Measurements from ENCODE around the gene PIK3R2.
"Not testable (repeated sequence)": the region's sequence is repeated elsewhere in the genome, so short reads cannot be mapped to it uniquely, and the experiment has no call there.

Gene PIK3R2

GRCh38 chr19:18152817-18153555 lies at the start of gene PIK3R2:
PIK3R2 (plus strand) TSS chr19:18153163; CDS start chr19:18155880, 2,717 bp downstream.
- TF ChIP-seq, protein P1, sequence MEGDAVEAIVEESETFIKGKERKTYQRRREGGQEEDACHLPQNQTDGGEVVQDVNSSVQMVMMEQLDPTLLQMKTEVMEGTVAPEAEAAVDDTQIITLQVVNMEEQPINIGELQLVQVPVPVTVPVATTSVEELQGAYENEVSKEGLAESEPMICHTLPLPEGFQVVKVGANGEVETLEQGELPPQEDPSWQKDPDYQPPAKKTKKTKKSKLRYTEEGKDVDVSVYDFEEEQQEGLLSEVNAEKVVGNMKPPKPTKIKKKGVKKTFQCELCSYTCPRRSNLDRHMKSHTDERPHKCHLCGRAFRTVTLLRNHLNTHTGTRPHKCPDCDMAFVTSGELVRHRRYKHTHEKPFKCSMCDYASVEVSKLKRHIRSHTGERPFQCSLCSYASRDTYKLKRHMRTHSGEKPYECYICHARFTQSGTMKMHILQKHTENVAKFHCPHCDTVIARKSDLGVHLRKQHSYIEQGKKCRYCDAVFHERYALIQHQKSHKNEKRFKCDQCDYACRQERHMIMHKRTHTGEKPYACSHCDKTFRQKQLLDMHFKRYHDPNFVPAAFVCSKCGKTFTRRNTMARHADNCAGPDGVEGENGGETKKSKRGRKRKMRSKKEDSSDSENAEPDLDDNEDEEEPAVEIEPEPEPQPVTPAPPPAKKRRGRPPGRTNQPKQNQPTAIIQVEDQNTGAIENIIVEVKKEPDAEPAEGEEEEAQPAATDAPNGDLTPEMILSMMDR (conservative IDR thresholded peaks at IDR 0.05; ENCODE audit: low read depth, low read length), result no peak
- DNase-seq (ENCODE audit: low read depth), result peak; percentile 99
- peak within 1 kb of the TSS; percentile 89 for H3K4me3 ChIP-seq (ENCODE audit: low read depth, low read length)

- no peak for DNase-seq (ENCODE audit: low read depth)
- TF ChIP-seq, protein P1 (conservative IDR thresholded peaks at IDR 0.05; ENCODE audit: low read depth, low read length), result no peak
- H3K4me3 ChIP-seq (ENCODE audit: low read depth, low read length), result peak overlapping the region; percentile 51
These were observed 48.2 kb upstream of the PIK3R2 start for GRCh38 chr19:18104793-18105131.

GRCh38 chr19:18105259-18105658 lies 47.7 kb upstream of the PIK3R2 start:
- H3K4me3 ChIP-seq (ENCODE audit: low read depth, low read length); DNase-seq (ENCODE audit: low read depth): not testable (repeated sequence)

DNA sequence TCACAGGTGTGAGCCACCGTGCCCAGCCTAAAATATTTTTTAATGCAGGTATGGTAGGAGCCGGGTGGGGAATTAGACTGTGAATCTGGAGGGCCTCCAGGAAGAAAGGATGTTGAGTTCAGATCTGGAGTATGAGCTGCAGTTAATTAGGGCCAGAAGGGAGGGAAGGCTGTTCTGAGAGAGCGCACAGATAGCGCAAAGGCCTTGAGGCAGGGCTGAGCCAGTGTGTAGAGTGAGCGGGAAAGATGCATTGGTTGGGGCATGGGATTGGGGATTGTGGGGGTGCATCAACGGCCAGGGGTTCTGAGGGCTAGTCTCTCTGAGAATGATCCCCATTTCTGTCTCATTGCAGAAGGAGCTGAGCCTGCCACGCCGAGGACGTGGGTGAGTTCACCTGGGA lies 45.7 kb upstream of the PIK3R2 start:
- TF ChIP-seq, protein P1 (conservative IDR thresholded peaks at IDR 0.05; ENCODE audit: low read depth, low read length), result no peak
- DNase-seq (ENCODE audit: low read depth), result no peak
- H3K4me3 ChIP-seq (ENCODE audit: low read depth, low read length), result no peak overlapping the region

GRCh38 chr19:18108897-18109296 lies 44.1 kb upstream of the PIK3R2 start:
- H3K4me3 ChIP-seq (ENCODE audit: low read depth, low read length), result no peak overlapping the region
- TF ChIP-seq, protein P1 (conservative IDR thresholded peaks at IDR 0.05; ENCODE audit: low read depth, low read length), result no peak
- DNase-seq (ENCODE audit: low read depth), result no peak

GRCh38 chr19:18109341-18109732 lies 43.6 kb upstream of the PIK3R2 start:
- TF ChIP-seq, protein P1 (conservative IDR thresholded peaks at IDR 0.05; ENCODE audit: low read depth, low read length), result no peak
- H3K4me3 ChIP-seq (ENCODE audit: low read depth, low read length), result peak overlapping the region; percentile 72
- DNase-seq (ENCODE audit: low read depth), result no peak

DNA sequence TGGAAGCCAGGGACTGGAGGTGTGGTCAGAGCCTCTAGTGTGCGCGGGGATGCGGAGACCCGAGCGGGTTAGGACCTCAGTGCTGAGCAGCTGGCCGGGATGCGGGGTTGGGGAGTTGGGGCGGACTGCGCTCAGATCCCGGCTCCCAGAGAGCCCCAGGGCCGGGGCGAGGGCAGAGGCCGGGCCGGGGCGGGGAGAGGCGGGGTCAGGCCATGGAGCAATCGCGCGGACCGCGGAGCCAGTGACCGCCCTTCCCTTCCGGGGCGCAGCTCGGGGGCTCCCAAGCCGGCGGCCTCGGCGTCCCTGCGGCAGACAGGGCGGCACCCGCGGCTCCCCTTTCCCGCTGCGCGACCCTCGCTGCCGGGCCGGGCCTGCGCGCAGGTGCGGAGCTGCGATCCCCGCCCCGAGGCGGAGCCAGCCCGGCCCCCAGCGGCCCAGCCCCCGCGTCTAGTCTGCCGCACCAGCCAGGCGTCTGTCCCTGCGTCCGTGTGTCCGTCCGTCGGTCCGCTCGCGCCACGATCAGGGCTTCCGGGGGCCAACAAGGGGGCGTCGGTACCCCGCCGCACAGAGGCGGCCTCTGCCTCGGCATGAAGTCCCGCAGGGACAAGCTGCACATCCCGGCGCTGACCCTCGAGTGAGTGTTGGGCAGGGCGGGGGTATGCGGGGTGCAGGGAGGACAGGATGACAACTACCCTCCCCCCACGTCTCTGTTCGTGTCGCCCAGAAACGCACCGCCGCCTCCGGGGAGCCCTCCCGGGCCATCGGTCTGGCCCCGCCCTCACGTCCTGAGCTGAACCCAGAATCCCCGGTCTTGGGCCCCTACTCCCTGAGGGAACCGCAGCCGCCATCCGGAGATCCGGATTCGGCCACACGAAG lies 43.0 kb upstream of the PIK3R2 start:
- H3K4me3 ChIP-seq (ENCODE audit: low read depth, low read length), result peak overlapping the region; percentile 72
- TF ChIP-seq, protein P1 (conservative IDR thresholded peaks at IDR 0.05; ENCODE audit: low read depth, low read length), result no peak
- DNase-seq (ENCODE audit: low read depth), result no peak
